ENCODE data around the gene MATN1.
A peak's percentile ranks its signal among the peaks of the same experiment; 100 is the strongest.

DNA sequence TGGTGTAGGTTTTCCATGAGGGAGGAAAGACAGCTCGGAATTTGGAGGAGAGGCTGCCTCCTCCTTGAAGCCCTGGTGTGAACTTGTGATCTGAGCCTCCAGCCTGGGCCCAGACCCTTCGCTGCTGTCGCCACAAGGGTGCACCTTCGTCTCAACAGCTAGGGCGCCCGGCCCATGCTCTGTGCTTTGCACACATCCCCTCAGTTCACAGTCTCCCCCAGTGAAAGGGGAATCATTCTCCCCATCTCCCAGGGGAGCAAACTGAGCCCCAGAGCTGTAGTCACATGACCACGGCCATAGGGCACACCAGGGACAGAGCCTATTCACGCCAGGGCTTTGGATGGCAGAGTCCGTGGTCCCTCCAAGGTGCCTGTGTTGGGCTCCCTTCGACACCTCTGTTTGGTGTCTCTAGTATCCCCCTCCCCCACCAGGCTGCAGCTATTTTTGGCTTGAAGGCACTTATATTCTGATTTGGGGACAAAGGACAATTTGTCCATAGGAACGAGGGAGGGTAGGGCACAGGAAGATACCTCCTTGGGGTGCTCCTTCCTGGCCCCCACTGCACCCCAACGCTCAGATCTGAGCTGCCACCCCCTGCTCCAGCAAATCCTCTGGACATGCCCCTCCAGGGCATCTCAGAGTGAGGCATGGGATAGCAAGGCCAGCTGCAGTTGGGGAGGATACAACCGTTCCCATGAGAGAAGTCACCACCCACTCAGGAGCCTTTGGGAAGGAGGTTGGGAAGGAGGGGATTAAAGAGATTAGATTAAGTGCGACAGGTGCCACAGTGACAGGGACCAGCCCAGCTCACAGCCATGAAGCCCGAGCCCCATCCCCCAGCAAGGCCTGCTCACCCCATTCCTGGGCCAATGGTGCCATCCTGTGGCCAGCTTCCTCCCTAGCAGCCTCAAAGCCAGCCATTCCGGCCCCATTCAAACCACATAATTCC is 15.7 kb downstream of the MATN1 start:
- TF ChIP-seq, protein P1, sequence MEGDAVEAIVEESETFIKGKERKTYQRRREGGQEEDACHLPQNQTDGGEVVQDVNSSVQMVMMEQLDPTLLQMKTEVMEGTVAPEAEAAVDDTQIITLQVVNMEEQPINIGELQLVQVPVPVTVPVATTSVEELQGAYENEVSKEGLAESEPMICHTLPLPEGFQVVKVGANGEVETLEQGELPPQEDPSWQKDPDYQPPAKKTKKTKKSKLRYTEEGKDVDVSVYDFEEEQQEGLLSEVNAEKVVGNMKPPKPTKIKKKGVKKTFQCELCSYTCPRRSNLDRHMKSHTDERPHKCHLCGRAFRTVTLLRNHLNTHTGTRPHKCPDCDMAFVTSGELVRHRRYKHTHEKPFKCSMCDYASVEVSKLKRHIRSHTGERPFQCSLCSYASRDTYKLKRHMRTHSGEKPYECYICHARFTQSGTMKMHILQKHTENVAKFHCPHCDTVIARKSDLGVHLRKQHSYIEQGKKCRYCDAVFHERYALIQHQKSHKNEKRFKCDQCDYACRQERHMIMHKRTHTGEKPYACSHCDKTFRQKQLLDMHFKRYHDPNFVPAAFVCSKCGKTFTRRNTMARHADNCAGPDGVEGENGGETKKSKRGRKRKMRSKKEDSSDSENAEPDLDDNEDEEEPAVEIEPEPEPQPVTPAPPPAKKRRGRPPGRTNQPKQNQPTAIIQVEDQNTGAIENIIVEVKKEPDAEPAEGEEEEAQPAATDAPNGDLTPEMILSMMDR (IDR thresholded peaks at IDR 0.05; ENCODE audit: poor library complexity, severe bottlenecking) = peak; percentile 98
- peak; percentile 99 for TF ChIP-seq SMC3 (conservative IDR thresholded peaks at IDR 0.05; ENCODE audit: poor library complexity)

Measured in neural cell (in vitro differentiated cells).